PFSK-1 (cell line): ENCODE data around the gene RBP3.

ENCODE experiments used
- TAF1 ChIP-seq: IDR thresholded peaks from 2 replicates; pipeline ENCODE4 v1.6.1; 2012; ENCODE audit warnings: low read length, control low read depth, borderline replicate concordance; ENCODE audit not compliant: insufficient read depth
- TF ChIP-seq, protein P1 (sequence below), 2 experiments: IDR thresholded peaks; 2 replicates each; pipeline versions ENCODE4 v1.6.1 to v1.8.0; 2011 to 2012; ENCODE audit warnings: low read depth in 2 of 2, low read length in 2 of 2, control low read depth in 1 of 2, inconsistent platforms in 1 of 2, mild to moderate bottlenecking in 1 of 2, moderate library complexity in 1 of 2; ENCODE audit not compliant: insufficient read depth in 1 of 2

DNA sequence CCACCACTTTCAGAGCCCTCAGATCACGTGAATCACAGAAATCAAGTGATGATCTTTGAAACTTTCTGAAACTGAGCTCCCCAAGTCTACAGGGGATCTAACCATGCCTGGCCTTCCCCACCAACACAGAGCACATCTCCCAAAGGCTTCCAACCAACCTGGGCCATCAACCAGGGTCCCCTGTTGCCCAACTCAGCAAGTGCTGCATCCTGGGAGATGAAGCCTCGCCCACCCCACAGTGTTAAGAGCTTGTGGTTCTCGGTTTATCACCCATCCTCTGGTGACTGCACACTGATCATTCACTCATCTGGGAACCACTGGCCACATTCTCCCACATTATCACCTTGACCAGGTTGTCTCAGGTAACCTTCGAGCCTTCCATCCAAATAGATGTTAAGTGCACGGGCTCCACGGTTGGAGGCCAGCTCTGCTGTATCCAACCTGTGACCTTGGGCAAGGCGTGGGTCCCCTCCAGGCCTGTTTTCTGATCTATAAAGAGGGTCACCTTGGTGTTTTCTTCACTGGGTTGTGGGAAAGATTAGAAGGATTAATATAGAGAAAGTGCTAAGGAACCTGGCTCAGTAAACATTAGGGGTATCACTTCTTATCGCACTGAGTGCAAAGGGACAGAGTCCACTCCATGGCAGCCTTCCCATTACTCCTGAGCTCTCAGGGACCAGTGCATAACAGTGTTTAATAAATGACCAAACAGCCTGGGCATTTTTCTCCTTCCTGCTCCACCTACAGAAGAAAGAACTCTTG, 32.4 kb downstream of the RBP3 start:
- TF ChIP-seq, protein P1, sequence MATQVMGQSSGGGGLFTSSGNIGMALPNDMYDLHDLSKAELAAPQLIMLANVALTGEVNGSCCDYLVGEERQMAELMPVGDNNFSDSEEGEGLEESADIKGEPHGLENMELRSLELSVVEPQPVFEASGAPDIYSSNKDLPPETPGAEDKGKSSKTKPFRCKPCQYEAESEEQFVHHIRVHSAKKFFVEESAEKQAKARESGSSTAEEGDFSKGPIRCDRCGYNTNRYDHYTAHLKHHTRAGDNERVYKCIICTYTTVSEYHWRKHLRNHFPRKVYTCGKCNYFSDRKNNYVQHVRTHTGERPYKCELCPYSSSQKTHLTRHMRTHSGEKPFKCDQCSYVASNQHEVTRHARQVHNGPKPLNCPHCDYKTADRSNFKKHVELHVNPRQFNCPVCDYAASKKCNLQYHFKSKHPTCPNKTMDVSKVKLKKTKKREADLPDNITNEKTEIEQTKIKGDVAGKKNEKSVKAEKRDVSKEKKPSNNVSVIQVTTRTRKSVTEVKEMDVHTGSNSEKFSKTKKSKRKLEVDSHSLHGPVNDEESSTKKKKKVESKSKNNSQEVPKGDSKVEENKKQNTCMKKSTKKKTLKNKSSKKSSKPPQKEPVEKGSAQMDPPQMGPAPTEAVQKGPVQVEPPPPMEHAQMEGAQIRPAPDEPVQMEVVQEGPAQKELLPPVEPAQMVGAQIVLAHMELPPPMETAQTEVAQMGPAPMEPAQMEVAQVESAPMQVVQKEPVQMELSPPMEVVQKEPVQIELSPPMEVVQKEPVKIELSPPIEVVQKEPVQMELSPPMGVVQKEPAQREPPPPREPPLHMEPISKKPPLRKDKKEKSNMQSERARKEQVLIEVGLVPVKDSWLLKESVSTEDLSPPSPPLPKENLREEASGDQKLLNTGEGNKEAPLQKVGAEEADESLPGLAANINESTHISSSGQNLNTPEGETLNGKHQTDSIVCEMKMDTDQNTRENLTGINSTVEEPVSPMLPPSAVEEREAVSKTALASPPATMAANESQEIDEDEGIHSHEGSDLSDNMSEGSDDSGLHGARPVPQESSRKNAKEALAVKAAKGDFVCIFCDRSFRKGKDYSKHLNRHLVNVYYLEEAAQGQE (IDR thresholded peaks at IDR 0.05; ENCODE audit: insufficient read depth in 1 of 2, low read depth in 2 of 2, low read length in 2 of 2): no peak
- TF ChIP-seq TAF1: no peak
